Heart left ventricle (tissue), 16 donors: Measurements from ENCODE around the gene ESR2. TPM values are rescaled to one million over a fixed set of nuclear protein-coding genes. Genes with fewer than 3 reads are reported as not detected.
A peak's percentile ranks its signal among the peaks of the same experiment; 100 is the strongest.

ENCODE experiments used
- ATAC-seq, 4 donors: fragments of 200-7000 bp; cut with Tn5 transposase; one replicate each; pipeline ENCODE4 v1.9.1; 2020 to 2022; ENCODE audit warnings: moderate library complexity in 4 of 4, mild to moderate bottlenecking in 3 of 4, moderate number of reproducible peaks in 1 of 4
- DNase-seq, 5 donors: peaks; one replicate each; pipeline ENCODE4 v3.0.0-alpha.2; 2020
- H3K27ac ChIP-seq, 12 donors: fragments of 200-600 bp; sonication (generic) in 4 of 12; one replicate each; pipeline versions ENCODE4 v1.5.0 to v1.8.0; 2016 to 2022; ENCODE audit warnings: mild to moderate bottlenecking in 2 of 12
- H3K27me3 ChIP-seq, 9 donors: fragments of 200-600 bp; sonication (generic) in 2 of 9; one replicate each; pipeline versions ENCODE4 v1.5.1 to v1.8.0; 2016 to 2022; ENCODE audit warnings: mild to moderate bottlenecking in 3 of 9
- H3K36me3 ChIP-seq, 9 donors: fragments of 200-600 bp; sonication (generic) in 2 of 9; one replicate each; pipeline versions ENCODE4 v1.5.0 to v1.8.0; 2018 to 2022; ENCODE audit warnings: mild to moderate bottlenecking in 2 of 9
- H3K4me1 ChIP-seq, 12 donors: fragments of 200-600 bp; sonication (generic) in 4 of 12; one replicate each; pipeline versions ENCODE4 v1.5.0 to v1.8.0; 2016 to 2022; ENCODE audit warnings: mild to moderate bottlenecking in 3 of 12
- H3K4me3 ChIP-seq, 12 donors: fragments of 200-600 bp; sonication (generic) in 4 of 12; one replicate each; pipeline versions ENCODE4 v1.5.0 to v1.8.0; 2017 to 2022; ENCODE audit warnings: mild to moderate bottlenecking in 9 of 12, moderate library complexity in 4 of 12
- H3K9me3 ChIP-seq, 12 donors: fragments of 200-600 bp; sonication (generic) in 4 of 12; one replicate each; pipeline versions ENCODE4 v1.5.0 to v1.8.0; 2016 to 2022; ENCODE audit warnings: mild to moderate bottlenecking in 1 of 12
- POLR2A ChIP-seq, 2 donors: fragments of 450-650 bp; IDR thresholded peaks; one replicate each; pipeline ENCODE4 v1.6.1; 2017; ENCODE audit warnings: antibody characterized with exemption in 2 of 2, mild to moderate bottlenecking in 2 of 2, moderate library complexity in 2 of 2
- WGBS, 4 donors: extraction: QIAGEN DNeasy Blood & Tissue Kit in 2 of 4; methylation state at CpG; one replicate each; pipeline versions ENCODE4 v1.1.5 to v1.1.7; 2013 to 2018; 5-methylcytosine and 5-hydroxymethylcytosine counted together
- intact Hi-C, 10 donors: fragments of 100-400 bp; cut with DNase I; formaldehyde crosslinking; loops; one replicate each; pipeline versions ENCODE4 v1.11.1 to v1.14.2; 2022
- polyA plus RNA-seq, 2 donors: library from polyadenylated mRNA; stranded (reverse); fragments of 200-250 nt; gene quantifications; one replicate each; pipeline ENCODE4 v1.2.3, GENCODE V29; 2013
- total RNA-seq, 9 donors: library from RNA; depleted of rRNA in 2 of 9; stranded (reverse); fragments of >200 nt in 2 of 9; fragmentation: NEBNext Ultra II Directional in 3 of 9; extraction: Animal tissue kit (Norgen Biotek cat#: 25700) in 3 of 9; gene quantifications; one replicate each; pipeline versions ENCODE4 v1.1.0 to v1.2.4, GENCODE V29; 2016 to 2023
- TF ChIP-seq, protein P1 (sequence below), 12 donors: fragments of 200-600 bp; sonication (generic) in 4 of 12; IDR thresholded peaks; one replicate each; pipeline versions ENCODE4 v1.5.0 to v1.8.0; 2018 to 2022; ENCODE audit warnings: antibody characterized with exemption in 12 of 12, mild to moderate bottlenecking in 5 of 12
- donor health status: ischemic (EF 13 %, LVEDD 7.1; RV severe dilation, severe dysfunction).
- donor health status: healthy with polysubstance abuse.
- donor health status: DM: no; HTN: yes; CAD: no.
- donor health status: DM: no; HTN: no; CAD: no.
- donor health status: ischemic (EF 25% LVEDD 6.9; RV normal size, moderate dysfunction).
- donor health status: ischemic (EF 25% LVEDD 5.7; RV mildly dilated, moderate dysfunction).
- donor health status: healthy.
- donor health status: DM: yes; HTN: yes; CAD: no.
- donor health status: ischemic (EF 35%, LVEDD 5.7; RV mildly dilated, moderate dysfunction).
- donor health status: nonischemic (EF 11% LVEDD 7.7; RV severe dilation, severe dysfunction).
- donor health status: DM: yes; HTN: yes; CAD: no.
- donor health status: PGD.
- donor health status: ischemic (EF 29% LVEDD 5.4; RV normal size, mild dysfunction).
- donor health status: nonischemic (EF 23%, LVEDD 6.1; RV moderate dilation, normal function).

Gene ESR2
- total and polyA plus RNA-seq, 11 donors, result 0.15 to 1.7 (median 0.61) TPM

DNA sequence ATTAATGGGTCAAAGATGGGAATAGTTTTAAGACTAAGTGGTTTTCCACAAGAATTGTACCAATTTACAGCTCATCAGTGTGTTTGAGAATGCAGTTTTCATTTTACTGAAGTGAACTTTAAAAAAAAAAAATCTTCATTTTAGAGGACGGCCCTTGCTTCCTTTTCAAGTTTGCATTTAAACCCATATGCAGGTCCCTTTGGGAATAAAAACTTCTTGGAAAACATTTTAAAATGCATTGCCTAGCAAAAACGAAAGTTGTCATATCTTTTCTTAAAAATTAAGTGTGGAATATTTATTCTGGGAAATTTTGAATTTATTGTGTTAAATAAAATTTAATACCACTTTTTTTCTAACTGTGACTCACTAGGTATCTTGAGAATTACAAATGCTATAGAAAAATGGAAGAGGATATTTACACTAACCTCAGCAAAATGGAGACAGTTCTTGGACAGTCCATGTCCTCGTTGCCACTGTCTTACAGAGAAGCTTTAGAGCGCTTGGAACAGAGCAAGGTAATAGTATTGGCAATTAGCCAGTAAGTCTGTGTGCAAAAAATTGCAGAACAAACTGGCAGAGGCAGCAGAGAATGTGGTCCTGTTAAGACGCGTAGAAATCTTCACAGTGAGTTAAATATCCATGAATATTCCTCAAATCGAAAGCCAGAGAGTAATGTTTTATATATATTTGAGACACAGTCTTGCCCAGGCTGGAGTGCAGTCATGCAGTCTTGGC, 231.6 kb downstream of the ESR2 start:
- ATAC-seq (no peak), DNase-seq (no peak)
- whole genome bisulfite sequencing, 4 donors, result 78 to 82% (median 80%) methylated on average over 7 of the region's 7 CpGs
- H3K4me1 ChIP-seq, result no peaks in the 10 kb centered on the region
- no peaks in the 10 kb centered on the region for H3K9me3 ChIP-seq
- TF ChIP-seq POLR2A (IDR thresholded peaks at IDR 0.05), result no peak
- TF ChIP-seq, protein P1, sequence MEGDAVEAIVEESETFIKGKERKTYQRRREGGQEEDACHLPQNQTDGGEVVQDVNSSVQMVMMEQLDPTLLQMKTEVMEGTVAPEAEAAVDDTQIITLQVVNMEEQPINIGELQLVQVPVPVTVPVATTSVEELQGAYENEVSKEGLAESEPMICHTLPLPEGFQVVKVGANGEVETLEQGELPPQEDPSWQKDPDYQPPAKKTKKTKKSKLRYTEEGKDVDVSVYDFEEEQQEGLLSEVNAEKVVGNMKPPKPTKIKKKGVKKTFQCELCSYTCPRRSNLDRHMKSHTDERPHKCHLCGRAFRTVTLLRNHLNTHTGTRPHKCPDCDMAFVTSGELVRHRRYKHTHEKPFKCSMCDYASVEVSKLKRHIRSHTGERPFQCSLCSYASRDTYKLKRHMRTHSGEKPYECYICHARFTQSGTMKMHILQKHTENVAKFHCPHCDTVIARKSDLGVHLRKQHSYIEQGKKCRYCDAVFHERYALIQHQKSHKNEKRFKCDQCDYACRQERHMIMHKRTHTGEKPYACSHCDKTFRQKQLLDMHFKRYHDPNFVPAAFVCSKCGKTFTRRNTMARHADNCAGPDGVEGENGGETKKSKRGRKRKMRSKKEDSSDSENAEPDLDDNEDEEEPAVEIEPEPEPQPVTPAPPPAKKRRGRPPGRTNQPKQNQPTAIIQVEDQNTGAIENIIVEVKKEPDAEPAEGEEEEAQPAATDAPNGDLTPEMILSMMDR (IDR thresholded peaks at IDR 0.05), result no peak
- H3K27me3 ChIP-seq, result no peaks in the 10 kb centered on the region
- H3K27ac ChIP-seq, result no peak overlapping the region
- H3K36me3 ChIP-seq, result peaks cover 0 to 55% (median 46%) of the 10 kb centered on the region in 9 donors
- no peak overlapping the region for H3K4me3 ChIP-seq
- intact Hi-C loops, result no loop called here

DNA sequence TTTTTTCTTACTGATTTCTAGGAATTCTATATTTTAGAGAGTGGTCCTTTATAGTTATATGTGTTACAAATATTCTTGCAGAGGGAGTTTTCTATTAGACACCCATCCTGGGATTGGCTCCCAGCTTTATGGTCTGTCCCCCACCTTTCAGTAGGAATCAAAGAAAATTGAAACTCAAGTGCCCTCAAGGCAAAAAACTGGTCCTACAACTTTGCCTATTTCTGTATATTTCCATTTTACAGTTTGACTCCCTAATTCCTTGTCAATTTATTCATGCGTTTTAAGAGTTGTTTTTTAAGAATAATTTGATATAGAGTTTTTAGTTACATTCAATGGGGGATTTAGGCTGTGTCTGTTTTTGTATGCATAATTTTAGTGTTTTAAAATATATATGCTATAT, 232.5 kb downstream of the ESR2 start:
- Histone ChIP-seq H3K36me3 (peaks cover 0 to 50% (median 38%) of the 10 kb centered on the region in 9 donors), H3K9me3 (no peaks in the 10 kb centered on the region), H3K27me3 (no peaks in the 10 kb centered on the region), H3K4me3 (no peak overlapping the region), H3K27ac (no peak overlapping the region), H3K4me1 (no peaks in the 10 kb centered on the region)
- DNase-seq (no peak), ATAC-seq (no peak)
- no peak for TF ChIP-seq POLR2A (IDR thresholded peaks at IDR 0.05)
- TF ChIP-seq, protein P1 (IDR thresholded peaks at IDR 0.05), result no peak
- intact Hi-C loops, result no loop called here
- WGBS, 4 donors, result 95 to 98% (median 96%) methylated on average over 1 of the region's 1 CpG

DNA sequence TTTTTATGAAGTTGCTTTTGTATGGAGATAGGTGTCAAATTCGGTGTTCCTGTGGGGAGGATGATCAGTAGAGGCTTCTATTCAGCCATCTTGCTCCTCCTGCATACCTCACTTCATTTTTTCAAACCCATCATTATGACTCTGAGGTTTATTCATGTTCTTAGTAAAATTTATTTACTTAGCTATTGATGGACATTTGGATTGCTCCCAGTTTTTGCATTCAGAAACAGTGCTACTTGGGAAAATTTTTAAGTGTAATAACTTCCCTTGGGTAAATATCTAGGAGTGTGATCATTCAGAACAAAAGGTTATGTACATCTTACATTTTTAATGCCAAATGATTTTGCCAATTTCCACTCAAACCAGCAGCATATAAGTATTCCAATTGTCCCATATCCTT, 233.1 kb downstream of the ESR2 start:
- ATAC-seq (no peak), DNase-seq (no peak)
- H3K4me1 ChIP-seq, result no peaks in the 10 kb centered on the region
- TF ChIP-seq POLR2A (IDR thresholded peaks at IDR 0.05), result no peak
- TF ChIP-seq, protein P1 (IDR thresholded peaks at IDR 0.05), result no peak
- no peaks in the 10 kb centered on the region for H3K9me3 ChIP-seq
- 84 to 97% (median 94%) methylated on average over 1 of the region's 1 CpG for WGBS, 4 donors
- peaks cover 0 to 50% (median 38%) of the 10 kb centered on the region in 9 donors for H3K36me3 ChIP-seq
- H3K4me3 ChIP-seq, result no peak overlapping the region
- H3K27me3 ChIP-seq, result no peaks in the 10 kb centered on the region
- intact Hi-C loops, result no loop called here
- H3K27ac ChIP-seq, result no peak overlapping the region

DNA sequence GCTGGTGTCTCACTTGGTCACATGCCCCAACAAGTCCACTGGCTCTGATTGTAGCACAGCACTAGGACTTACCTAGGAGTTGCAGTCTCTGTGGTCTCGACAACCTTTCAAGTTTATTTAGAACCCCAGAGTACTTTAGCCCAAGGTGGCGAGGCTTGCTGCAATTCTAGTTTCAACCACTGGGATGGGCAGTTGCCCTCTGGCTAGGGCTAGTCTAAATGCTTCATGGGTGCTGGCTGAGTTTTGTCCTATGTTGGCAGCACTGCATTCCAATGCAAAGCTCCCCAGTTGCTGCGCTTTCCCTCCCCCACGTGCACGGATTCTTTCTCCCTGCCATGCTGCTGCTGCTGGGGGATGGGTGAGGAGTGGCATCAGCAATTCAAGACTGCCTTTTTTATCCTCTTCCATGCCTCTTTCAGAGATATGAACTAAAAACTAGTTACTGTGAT, 233.5 kb downstream of the ESR2 start:
- Histone ChIP-seq H3K27ac (no peak overlapping the region), H3K4me1 (no peaks in the 10 kb centered on the region), H3K4me3 (no peak overlapping the region), H3K36me3 (peaks cover 0 to 50% (median 38%) of the 10 kb centered on the region in 9 donors), H3K27me3 (no peaks in the 10 kb centered on the region), H3K9me3 (no peaks in the 10 kb centered on the region)
- intact Hi-C loops, result no loop called here
- ATAC-seq (no peak), DNase-seq (no peak)
- TF ChIP-seq, protein P1 (IDR thresholded peaks at IDR 0.05), result peak in 7 of 12 donors; percentile 16 to 37 (median 22)
- no peak for TF ChIP-seq POLR2A (IDR thresholded peaks at IDR 0.05)
- WGBS, 4 donors, result 82 to 93% (median 89%) methylated on average over 4 to 5 of the region's 5 CpGs
